C4-2B (cell line): Measurements from ENCODE around the gene MED28.

Experiments
- ZFX ChIP-seq: fragments of 450-650 bp; IDR thresholded peaks from 2 replicates; pipeline ENCODE4 v1.6.1; 2017
- TF ChIP-seq, protein P1 (sequence below): fragments of 450-650 bp; conservative IDR thresholded peaks from 2 replicates; pipeline ENCODE4 v1.5.1; 2017; ENCODE audit warnings: mild to moderate bottlenecking

DNA sequence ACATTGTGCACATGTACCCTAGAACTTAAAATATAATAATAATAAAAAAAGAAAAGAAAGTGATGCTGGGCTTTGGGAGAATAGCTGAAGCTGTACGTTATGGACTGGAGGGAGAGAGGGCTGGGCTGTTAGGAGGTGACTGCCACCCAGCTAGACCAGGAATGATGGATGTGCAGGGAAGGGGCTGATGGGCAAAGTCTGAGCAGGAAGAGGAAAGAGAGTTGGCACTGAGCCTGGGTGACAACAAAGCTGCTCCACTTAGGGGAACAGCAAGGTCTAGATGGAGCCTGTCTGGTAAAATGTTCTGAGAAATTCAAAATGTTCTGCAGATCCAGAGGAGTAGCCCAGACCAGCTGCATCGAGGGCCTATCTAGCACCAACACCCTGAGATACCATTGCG, 32.3 kb downstream of the MED28 start:
- TF ChIP-seq, protein P1, sequence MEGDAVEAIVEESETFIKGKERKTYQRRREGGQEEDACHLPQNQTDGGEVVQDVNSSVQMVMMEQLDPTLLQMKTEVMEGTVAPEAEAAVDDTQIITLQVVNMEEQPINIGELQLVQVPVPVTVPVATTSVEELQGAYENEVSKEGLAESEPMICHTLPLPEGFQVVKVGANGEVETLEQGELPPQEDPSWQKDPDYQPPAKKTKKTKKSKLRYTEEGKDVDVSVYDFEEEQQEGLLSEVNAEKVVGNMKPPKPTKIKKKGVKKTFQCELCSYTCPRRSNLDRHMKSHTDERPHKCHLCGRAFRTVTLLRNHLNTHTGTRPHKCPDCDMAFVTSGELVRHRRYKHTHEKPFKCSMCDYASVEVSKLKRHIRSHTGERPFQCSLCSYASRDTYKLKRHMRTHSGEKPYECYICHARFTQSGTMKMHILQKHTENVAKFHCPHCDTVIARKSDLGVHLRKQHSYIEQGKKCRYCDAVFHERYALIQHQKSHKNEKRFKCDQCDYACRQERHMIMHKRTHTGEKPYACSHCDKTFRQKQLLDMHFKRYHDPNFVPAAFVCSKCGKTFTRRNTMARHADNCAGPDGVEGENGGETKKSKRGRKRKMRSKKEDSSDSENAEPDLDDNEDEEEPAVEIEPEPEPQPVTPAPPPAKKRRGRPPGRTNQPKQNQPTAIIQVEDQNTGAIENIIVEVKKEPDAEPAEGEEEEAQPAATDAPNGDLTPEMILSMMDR: no peak
- no peak for TF ChIP-seq ZFX
